Hepatocyte (in vitro differentiated cells): ENCODE measurements around the gene PLEKHO1.

Source experiments
- EZH2 ChIP-seq: fragments of 200-600 bp; sonication (generic); IDR thresholded peaks from 2 replicates; pipeline ENCODE4 v1.6.1; 2016; ENCODE audit warnings: antibody characterized with exemption, mild to moderate bottlenecking, borderline replicate concordance
- EZH2phosphoT487 ChIP-seq: fragments of 200-600 bp; sonication (generic); IDR thresholded peaks from one replicate; pipeline ENCODE4 v1.6.1; 2018; ENCODE audit warnings: antibody characterized with exemption, mild to moderate bottlenecking, low read depth, moderate library complexity; ENCODE audit not compliant: unreplicated experiment, severe bottlenecking
- TF ChIP-seq, protein P1 (sequence below): fragments of 200-600 bp; sonication (generic); IDR thresholded peaks from 2 replicates; pipeline ENCODE4 v1.5.1; 2016; ENCODE audit warnings: antibody characterized with exemption, mild to moderate bottlenecking; ENCODE audit not compliant: poor library complexity

DNA sequence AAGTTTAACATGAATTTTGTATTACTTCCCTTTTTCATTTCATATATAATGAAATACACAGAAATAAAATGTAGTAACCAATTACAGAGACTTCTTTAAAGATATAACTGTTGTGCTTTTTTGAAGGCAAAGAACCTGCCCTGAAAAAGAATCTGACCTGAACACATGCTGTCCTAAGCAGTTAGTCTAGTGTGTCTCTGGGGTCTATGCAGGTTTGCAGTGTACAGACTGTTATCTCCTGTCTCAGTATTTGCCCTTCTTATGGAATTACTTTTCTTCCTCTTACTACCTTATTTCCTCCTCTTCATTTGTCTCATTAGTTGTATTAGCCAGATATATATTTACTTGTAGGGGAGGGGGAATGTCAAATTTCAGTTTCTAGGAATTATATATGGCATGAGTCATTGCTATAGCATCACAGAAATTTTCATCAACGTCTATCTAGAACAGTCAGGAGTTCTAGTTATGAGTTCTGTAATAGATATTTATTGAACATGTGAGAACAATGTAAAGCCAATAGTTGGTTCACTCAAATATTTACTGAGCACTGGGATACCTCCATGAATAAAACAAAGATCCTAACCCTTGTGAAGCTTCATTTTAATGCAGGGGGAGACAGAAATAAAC is 28.4 kb upstream of the PLEKHO1 start:
- TF ChIP-seq, protein P1, sequence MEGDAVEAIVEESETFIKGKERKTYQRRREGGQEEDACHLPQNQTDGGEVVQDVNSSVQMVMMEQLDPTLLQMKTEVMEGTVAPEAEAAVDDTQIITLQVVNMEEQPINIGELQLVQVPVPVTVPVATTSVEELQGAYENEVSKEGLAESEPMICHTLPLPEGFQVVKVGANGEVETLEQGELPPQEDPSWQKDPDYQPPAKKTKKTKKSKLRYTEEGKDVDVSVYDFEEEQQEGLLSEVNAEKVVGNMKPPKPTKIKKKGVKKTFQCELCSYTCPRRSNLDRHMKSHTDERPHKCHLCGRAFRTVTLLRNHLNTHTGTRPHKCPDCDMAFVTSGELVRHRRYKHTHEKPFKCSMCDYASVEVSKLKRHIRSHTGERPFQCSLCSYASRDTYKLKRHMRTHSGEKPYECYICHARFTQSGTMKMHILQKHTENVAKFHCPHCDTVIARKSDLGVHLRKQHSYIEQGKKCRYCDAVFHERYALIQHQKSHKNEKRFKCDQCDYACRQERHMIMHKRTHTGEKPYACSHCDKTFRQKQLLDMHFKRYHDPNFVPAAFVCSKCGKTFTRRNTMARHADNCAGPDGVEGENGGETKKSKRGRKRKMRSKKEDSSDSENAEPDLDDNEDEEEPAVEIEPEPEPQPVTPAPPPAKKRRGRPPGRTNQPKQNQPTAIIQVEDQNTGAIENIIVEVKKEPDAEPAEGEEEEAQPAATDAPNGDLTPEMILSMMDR = no peak
- no peak for TF ChIP-seq EZH2
- TF ChIP-seq EZH2phosphoT487 = no peak
